NK-92 treated with Interleukin-12 subunit alpha and Interleukin-12 subunit beta, amount 100 ng/mL, for 24 hours (cell line): ENCODE results near the gene CERK.

ENCODE experiments used
- DNase-seq: peaks from one replicate; lab custom pipeline; 2025; lab: John Stamatoyannopoulos, UW

CERK gene

GRCh38 chr22:46699091-46699490, 39.0 kb downstream of the CERK start:
- no peak for DNase-seq

GRCh38 chr22:46697811-46698515, 40.1 kb downstream of the CERK start:
- DNase-seq = no peak

DNA sequence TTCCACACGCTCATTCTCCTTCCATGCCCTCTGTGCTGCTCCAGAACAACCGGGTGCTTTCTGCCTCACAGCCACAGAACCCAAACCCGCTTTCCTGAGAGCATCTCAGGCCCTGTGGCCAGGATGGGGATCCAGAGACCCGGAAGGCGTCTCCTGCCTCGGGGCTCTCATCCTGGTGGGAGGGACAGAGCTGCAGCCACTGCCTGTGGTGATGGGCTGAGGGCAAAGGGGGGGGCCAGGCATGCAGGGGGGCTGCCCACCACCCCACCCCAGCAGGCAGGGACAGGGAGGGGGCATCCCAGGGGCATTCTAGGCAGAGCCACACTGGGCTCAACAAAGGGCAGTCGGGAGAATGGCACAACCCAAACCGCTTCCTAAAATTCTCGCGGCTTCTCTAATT, 41.4 kb downstream of the CERK start:
- no peak for DNase-seq

DNA sequence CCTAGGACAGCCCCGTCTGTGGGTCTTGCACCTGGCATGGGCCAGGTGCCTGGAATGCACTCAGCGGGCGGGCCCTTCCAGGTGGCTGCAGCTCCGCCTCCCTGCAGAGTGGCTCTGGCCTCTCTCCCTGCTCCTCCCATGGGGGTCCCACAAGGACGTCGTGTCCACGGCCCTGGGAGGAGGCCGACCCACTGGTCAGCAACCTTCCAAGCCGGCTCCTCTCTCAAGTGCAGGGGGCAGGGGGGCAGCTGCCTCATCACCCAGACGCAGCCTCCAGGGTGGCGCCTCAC, 41.9 kb downstream of the CERK start:
- DNase-seq = no peak

GRCh38 chr22:46695346-46696228, 42.5 kb downstream of the CERK start:
- no peak for DNase-seq

DNA sequence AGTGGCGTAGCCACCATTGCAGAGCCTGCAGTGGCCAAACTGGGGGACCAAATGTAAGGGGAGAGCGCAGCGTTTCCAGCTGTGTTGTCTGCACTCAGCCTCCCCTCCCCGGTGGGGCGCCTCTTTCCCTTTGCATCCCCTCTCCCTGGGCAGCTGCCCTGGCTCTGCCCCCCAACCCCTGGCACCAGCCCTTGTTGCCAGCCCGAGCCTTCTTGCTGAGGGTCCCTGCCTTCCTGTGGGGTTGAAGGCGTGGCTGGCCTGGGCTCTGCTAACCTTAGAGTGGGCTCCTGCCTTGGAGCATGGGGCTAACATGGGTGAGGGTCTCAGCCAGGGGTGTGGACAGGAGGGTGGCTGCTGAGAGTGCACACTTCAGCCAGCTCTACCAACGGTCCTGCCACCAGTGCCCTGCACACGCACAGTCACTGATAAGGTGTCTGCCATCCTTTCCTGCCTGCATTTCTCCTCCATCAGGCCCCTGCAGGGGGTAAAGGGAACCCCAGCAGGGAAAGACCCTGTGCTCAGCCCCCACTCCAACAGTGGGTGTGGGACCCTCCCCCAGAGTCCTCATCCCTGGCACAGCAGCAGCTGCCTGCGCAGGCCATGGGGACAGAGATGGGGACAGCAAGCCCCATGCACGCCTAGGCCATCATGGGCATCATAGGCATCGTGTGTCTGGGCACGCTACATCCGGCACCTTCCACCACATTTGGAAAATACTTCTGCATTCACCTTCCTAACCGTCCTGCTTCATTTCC, 43.5 kb downstream of the CERK start:
- DNase-seq = no peak

DNA sequence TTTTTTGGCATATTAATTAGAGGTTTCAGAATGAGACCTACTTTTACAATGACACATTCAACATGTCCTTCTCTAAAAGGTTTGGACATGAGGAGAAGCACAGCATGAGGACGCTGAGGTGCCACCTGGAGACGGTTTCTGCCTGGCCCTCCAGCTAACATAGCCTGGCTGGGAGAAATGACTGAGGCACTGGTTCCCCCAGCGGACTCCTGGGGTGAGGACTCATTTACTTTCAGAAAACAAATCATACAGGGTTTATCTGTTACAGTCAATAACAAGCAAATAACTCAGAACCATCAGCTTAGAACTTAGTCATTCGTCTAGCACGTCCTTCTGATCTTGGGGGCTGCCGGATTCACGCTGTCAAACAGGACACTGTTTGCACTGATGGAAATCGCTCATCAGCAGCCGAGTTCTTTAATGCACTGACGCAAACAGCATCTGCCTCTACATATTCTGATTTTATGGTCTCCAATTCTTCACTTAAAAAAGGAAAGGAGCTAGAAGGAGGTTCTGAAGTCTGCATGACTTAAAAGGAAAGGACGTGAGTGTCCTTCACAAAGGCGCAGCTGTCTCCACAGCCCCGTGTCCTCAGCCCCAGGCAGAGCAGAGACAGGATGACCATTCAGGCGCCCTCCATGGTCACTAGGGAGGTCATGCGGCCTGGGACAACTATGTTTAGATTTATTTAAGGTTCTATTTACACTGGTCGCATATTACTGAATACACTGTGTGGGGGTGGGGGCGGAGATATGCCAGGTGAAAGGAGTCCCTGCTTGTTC, 44.2 kb downstream of the CERK start:
- DNase-seq = no peak

GRCh38 chr22:46691571-46691970, 46.5 kb downstream of the CERK start:
- no peak for DNase-seq

GRCh38 chr22:46690146-46690545, 47.9 kb downstream of the CERK start:
- DNase-seq = no peak

DNA sequence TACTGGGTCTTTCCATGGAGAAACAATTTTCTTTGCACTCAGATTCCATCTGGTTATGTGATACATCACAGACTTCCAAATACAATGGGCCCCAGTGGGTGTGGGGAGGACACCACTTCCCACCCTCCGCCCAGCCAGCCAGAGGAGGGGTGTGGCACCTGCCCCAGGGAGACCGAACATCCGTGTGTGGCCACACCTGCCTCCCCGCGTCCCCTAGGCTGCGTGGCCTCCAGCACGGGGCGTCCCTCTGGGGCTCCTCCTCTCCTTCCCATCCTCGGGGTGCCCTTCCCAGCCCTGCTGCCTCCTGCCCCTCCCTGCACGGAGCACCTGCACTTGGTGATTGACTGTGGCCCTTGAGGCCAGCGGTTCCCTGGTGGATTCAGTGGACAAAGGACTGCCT, 49.1 kb downstream of the CERK start:
- no peak for DNase-seq

DNA sequence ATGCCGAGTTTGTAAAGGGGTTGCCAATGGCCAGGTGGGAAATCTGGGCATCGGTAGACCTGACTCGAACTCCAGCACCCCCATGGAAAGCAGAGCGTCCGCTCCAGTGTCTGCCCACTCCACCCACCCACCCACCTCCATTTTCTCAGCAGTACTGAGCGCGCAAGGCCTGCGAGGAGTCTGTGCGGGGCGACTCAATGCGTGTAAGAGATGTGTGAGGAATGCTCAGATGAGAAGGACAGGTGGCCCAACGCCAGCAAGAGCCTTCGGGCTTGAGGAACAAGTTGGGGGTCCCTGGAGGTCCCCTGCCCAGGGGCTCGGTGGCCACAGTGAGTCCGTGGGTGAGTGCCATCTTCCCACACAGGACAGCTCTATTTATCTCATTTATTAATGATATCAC, 50.6 kb downstream of the CERK start:
- DNase-seq = no peak

GRCh38 chr22:46687048-46687444, 51.0 kb downstream of the CERK start:
- DNase-seq = no peak

DNA sequence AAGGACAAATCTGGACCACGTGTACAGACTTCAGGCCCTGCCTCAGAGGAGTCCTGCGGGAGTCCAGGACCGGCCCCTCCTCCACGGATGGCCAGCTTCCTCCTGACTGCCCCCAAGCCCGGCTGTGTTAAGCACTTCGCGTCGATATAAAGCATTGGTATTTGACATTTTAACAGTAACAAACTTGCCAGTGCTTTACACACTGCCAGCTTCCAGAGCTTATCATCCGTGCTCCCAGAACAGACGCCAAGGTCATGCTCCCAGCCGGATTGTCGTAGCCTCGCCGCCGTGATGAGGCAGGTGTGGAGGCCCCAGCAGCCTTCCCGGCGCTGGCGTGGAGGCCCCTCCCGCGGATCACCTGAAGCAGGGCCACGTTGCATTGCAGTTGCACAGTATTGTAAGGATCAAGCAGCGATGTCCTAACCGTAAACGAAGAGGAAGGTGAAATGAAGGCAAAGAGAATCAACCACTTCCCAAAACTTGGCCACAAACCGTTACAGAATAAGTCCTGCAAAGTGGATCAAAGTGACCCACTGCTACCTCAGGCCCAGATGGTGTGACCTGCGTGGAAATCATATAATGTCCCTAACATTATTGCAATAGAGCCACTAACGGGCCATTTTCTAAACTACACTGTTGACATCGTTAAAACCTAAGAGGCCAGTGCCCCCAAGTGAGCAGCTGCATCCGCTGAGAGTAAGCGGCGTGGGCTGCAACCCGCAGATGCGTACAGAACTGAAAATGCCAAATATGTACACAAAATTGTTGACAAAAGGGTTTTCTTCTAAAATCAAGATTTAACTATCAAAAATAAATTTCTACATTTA, 51.6 kb downstream of the CERK start:
- no peak for DNase-seq

GRCh38 chr22:46684706-46685105, 53.3 kb downstream of the CERK start:
- DNase-seq = no peak

DNA sequence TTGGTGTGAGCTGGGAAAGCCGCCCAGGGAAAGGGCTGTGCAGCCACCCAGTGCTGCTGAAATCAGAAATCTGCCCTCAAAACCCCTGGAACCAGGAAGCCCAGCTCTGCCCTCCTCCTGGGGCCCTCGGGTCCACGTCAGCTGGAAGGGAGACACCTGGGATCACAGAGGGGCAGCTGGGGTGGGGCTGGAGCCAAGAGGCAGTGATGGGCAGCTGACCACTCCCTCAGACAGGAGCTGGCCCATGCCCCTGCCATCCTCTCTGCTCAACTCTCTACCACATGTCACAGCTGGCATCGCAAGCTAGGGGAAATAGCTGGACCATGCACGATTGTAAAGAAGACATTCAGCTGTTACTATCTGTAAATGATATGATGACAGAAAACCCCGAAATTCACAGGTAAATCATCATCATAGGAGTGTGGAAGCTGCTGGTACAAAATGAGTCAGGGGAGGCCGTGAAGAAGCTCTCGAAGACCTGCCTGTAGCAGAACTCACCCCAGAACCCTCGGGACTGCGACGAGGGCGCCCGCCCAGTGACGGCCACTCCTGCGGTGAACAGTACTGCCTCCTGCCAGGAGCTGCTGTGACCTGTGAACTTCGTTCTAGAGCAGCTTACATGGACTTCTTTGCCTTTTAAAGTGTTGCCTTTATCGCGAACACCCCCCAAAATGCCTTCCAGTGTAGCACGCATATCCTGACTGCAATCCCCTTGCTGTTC, 55.9 kb downstream of the CERK start:
- no peak for DNase-seq

GRCh38 chr22:46681010-46681409, 57.0 kb downstream of the CERK start:
- no peak for DNase-seq

DNA sequence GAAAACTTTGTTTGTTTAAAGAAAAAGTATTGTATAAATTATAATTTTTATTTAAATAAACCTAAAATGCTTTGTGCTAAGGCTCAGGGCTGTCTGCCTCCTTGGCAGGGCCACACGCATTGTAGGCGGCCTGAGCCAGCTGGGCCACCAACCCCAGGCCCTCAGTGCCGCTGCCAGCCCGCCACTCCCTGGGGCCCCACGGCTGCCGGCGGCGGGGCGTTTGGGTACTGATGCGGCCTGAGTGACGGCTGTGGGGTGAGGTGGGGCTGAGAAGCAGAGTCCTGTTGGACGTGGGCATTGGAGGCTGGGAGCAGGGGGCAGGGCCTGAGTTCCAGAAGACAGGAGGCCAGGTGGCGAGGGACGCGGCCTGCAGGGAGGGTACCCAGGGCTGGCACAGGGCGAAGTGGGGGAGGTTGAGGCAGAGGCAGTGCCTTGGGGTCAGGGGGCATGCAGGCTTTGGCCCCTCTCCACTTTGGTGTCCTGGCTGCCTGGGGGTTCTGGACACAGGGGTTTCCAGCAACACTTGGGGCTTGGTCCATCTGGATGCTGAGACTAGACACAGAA, 58.3 kb downstream of the CERK start:
- no peak for DNase-seq

- DNase-seq = no peak
Measured at GRCh38 chr22:46678785-46679700, 59.0 kb downstream of the CERK start.

DNA sequence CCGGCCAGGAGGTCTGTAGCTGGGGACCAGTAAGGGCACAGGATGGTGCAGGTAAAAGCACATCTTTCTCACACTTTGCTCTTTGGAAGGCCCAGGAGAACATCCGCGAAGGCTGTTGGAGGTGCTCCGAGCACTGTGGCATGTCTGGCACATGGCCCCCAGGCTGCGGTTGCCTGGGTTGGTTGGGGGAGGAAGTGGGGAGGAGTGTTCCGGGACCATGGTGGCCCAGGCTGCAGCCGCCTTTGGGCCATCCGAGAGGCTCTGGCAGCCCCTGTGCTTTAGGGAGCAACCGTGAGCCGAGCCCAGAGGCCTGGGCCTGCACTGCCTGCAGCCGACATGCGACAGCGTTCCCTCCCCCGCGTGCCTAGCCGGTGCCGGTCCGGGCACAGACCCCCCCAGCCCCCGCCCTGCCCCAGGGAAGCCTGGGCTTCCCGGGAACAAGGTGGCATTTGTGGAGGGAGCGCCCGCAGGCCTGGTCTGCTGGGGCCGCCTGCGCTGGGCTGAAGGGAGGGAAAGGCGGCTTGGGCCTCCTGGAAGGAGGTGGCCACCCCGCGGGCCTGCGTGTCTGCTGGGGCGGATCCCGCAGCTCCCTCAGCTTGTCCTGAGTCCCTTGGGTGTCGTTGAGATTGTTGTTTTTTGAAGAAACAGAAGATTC, 59.9 kb downstream of the CERK start:
- no peak for DNase-seq
